Liver (tissue), 9 donors: ENCODE results near the gene SCGB3A2. TPM values are rescaled to one million over a fixed set of nuclear protein-coding genes. Genes with fewer than 3 reads are reported as not detected.

ENCODE experiments used
- DNase-seq: peaks from one replicate; pipeline ENCODE4 v3.0.0-alpha.2; 2017; ENCODE audit warnings: low spot score
- H3K27ac ChIP-seq, 2 donors: one replicate each; pipeline ENCODE4 v1.7.0; 2013; ENCODE audit warnings: inconsistent platforms in 2 of 2, low read length in 2 of 2, control low read depth in 1 of 2, low read depth in 1 of 2, mild to moderate bottlenecking in 1 of 2
- H3K27me3 ChIP-seq, 4 donors: one replicate each; pipeline versions ENCODE4 v1.6.1 to v1.7.0; 2013; ENCODE audit warnings: low read length in 3 of 4, inconsistent platforms in 1 of 4, mild to moderate bottlenecking in 1 of 4, moderate library complexity in 1 of 4; ENCODE audit not compliant: control insufficient read depth in 4 of 4, insufficient read depth in 4 of 4
- H3K36me3 ChIP-seq, 4 donors: one replicate each; pipeline versions ENCODE4 v1.6.1 to v1.7.0; 2013; ENCODE audit warnings: low read length in 3 of 4, mild to moderate bottlenecking in 3 of 4, low read depth in 1 of 4, moderate library complexity in 1 of 4; ENCODE audit not compliant: control insufficient read depth in 4 of 4, insufficient read depth in 3 of 4
- H3K4me1 ChIP-seq, 4 donors: one replicate each; pipeline versions ENCODE4 v1.6.1 to v1.7.0; 2013; ENCODE audit warnings: low read length in 3 of 4, mild to moderate bottlenecking in 3 of 4, moderate library complexity in 1 of 4; ENCODE audit not compliant: control insufficient read depth in 4 of 4, insufficient read depth in 4 of 4
- H3K4me3 ChIP-seq, 3 donors: one replicate each; pipeline versions ENCODE4 v1.6.1 to v1.7.0; 2013; ENCODE audit warnings: low read length in 3 of 3, control low read depth in 1 of 3, low read depth in 1 of 3, mild to moderate bottlenecking in 1 of 3
- H3K9ac ChIP-seq, 2 donors: one replicate each; pipeline ENCODE4 v1.7.0; 2013; ENCODE audit warnings: low read length in 2 of 2, mild to moderate bottlenecking in 2 of 2, moderate library complexity in 2 of 2, control low read depth in 1 of 2, low read depth in 1 of 2
- H3K9me3 ChIP-seq, 4 donors: one replicate each; pipeline versions ENCODE4 v1.6.1 to v1.7.0; 2013; ENCODE audit warnings: low read length in 3 of 4; ENCODE audit not compliant: control insufficient read depth in 4 of 4
- EGR1 ChIP-seq, 2 donors: IDR thresholded peaks; 2 replicates each; pipeline ENCODE4 v1.6.1; 2016 to 2018; ENCODE audit warnings: antibody characterized with exemption in 2 of 2, low read depth in 2 of 2
- FOXA1 ChIP-seq: IDR thresholded peaks from 2 replicates; pipeline ENCODE4 v1.6.1; 2016; ENCODE audit warnings: antibody characterized with exemption
- GABPA ChIP-seq, 2 donors: IDR thresholded peaks in 1 of 2; conservative IDR thresholded peaks in 1 of 2; 2 replicates each; pipeline ENCODE4 v1.6.1; 2016; ENCODE audit warnings: antibody characterized with exemption in 2 of 2, mild to moderate bottlenecking in 1 of 2, moderate library complexity in 1 of 2
- HNF4A ChIP-seq, 2 donors: conservative IDR thresholded peaks; 2 replicates each; pipeline ENCODE4 v1.6.1; 2016; ENCODE audit warnings: antibody characterized with exemption in 2 of 2, mild to moderate bottlenecking in 2 of 2
- HNF4G ChIP-seq: IDR thresholded peaks from 2 replicates; pipeline ENCODE4 v1.6.1; 2016; ENCODE audit warnings: antibody characterized with exemption
- JUND ChIP-seq, 2 donors: IDR thresholded peaks; 2 replicates each; pipeline ENCODE4 v1.6.1; 2016; ENCODE audit warnings: antibody characterized with exemption in 2 of 2
- MAX ChIP-seq: IDR thresholded peaks from 2 replicates; pipeline ENCODE4 v1.6.1; 2016; ENCODE audit warnings: antibody characterized with exemption
- NR2F2 ChIP-seq: IDR thresholded peaks from 2 replicates; pipeline ENCODE4 v1.6.1; 2016; ENCODE audit warnings: antibody characterized with exemption
- RAD21 ChIP-seq, 2 donors: IDR thresholded peaks; 2 replicates each; pipeline ENCODE4 v1.6.1; 2016; ENCODE audit warnings: antibody characterized with exemption in 2 of 2, mild to moderate bottlenecking in 2 of 2
- RXRA ChIP-seq, 2 donors: IDR thresholded peaks; 2 replicates each; pipeline ENCODE4 v1.6.1; 2017 to 2018; ENCODE audit warnings: antibody characterized with exemption in 2 of 2, mild to moderate bottlenecking in 1 of 2
- SP1 ChIP-seq: IDR thresholded peaks from 2 replicates; pipeline ENCODE4 v1.6.1; 2018; ENCODE audit warnings: antibody characterized with exemption, mild to moderate bottlenecking
- TAF1 ChIP-seq: conservative IDR thresholded peaks from 2 replicates; pipeline ENCODE4 v1.6.1; 2016; ENCODE audit warnings: antibody characterized with exemption, mild to moderate bottlenecking
- YY1 ChIP-seq: IDR thresholded peaks from 2 replicates; pipeline ENCODE4 v1.6.1; 2016; ENCODE audit warnings: antibody characterized with exemption, mild to moderate bottlenecking
- ZBTB33 ChIP-seq: IDR thresholded peaks from 2 replicates; pipeline ENCODE4 v1.6.1; 2016; ENCODE audit warnings: antibody characterized with exemption
- WGBS: extraction: QIAGEN DNeasy Blood & Tissue Kit; methylation state at CpG from one replicate; pipeline ENCODE4 v1.1.7; 2013; 5-methylcytosine and 5-hydroxymethylcytosine counted together
- polyA plus RNA-seq, 2 donors: library from polyadenylated mRNA; stranded (reverse) in 1 of 2; unstranded in 1 of 2; fragments of 200-250 nt in 1 of 2; fragments of >200 nt in 1 of 2; fragmentation: Nextera tagmentation in 1 of 2; extraction: Ambion mirVana in 1 of 2; gene quantifications; one replicate each; pipeline versions ENCODE4 v1.2.1 to v1.2.3, GENCODE V29; 2013 to 2015
- total RNA-seq, 2 donors: library from RNA; depleted of rRNA; stranded (reverse); fragments of >200 nt; gene quantifications; one replicate each; pipeline ENCODE4 v1.2.3, GENCODE V29; 2014
- TF ChIP-seq, protein P1 (sequence below): fragments of 150-350 bp; IDR thresholded peaks from 2 replicates; pipeline ENCODE4 v1.5.1; 2017; ENCODE audit warnings: improper control_type of control experiment, low read depth, low read length; ENCODE audit not compliant: missing input control
- TF ChIP-seq, protein P2 (sequence below): IDR thresholded peaks from 2 replicates; pipeline ENCODE4 v1.6.1; 2016; ENCODE audit warnings: antibody characterized with exemption, mild to moderate bottlenecking
- TF ChIP-seq, protein P3 (sequence below): IDR thresholded peaks from 2 replicates; pipeline ENCODE4 v1.6.1; 2016; ENCODE audit warnings: antibody characterized with exemption
- donor health status: healthy.
- donor health status: healthy.
- donor health status: healthy.
- donor health status: healthy.
- donor health status: healthy.

The SCGB3A2 gene
- total and polyA plus RNA-seq, 4 donors: not detected

- WGBS: 86% methylated on average over 8 of the region's 8 CpGs
- no peak within 1 kb of the TSS for H3K9ac ChIP-seq
- H3K27me3 ChIP-seq: no peaks in the 10 kb centered on the region
- no peak within 1 kb of the TSS for H3K4me3 ChIP-seq
- no peak within 1 kb of the TSS for H3K27ac ChIP-seq
- H3K36me3 ChIP-seq: no peaks in the 10 kb centered on the region
- H3K9me3 ChIP-seq: no peaks in the 10 kb centered on the region
- peaks cover 0 to 1% (median 0%) of the 10 kb centered on the region in 4 donors for H3K4me1 ChIP-seq
- no peak for DNase-seq
- no peak for TF ChIP-seq ZBTB33
- TF ChIP-seq GABPA (IDR thresholded peaks at IDR 0.05 in 1 of 2, conservative IDR thresholded peaks at IDR 0.05 in 1 of 2): no peak
- no peak for TF ChIP-seq HNF4A (conservative IDR thresholded peaks at IDR 0.05)
- TF ChIP-seq YY1: no peak
- no peak for TF ChIP-seq RAD21 (IDR thresholded peaks at IDR 0.05)
- no peak for TF ChIP-seq EGR1 (IDR thresholded peaks at IDR 0.05; ENCODE audit: low read depth in 2 of 2)
- TF ChIP-seq, protein P1, sequence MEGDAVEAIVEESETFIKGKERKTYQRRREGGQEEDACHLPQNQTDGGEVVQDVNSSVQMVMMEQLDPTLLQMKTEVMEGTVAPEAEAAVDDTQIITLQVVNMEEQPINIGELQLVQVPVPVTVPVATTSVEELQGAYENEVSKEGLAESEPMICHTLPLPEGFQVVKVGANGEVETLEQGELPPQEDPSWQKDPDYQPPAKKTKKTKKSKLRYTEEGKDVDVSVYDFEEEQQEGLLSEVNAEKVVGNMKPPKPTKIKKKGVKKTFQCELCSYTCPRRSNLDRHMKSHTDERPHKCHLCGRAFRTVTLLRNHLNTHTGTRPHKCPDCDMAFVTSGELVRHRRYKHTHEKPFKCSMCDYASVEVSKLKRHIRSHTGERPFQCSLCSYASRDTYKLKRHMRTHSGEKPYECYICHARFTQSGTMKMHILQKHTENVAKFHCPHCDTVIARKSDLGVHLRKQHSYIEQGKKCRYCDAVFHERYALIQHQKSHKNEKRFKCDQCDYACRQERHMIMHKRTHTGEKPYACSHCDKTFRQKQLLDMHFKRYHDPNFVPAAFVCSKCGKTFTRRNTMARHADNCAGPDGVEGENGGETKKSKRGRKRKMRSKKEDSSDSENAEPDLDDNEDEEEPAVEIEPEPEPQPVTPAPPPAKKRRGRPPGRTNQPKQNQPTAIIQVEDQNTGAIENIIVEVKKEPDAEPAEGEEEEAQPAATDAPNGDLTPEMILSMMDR: no peak
- no peak for TF ChIP-seq NR2F2
- no peak for TF ChIP-seq SP1
- no peak for TF ChIP-seq RXRA (IDR thresholded peaks at IDR 0.05)
- TF ChIP-seq, protein P2, sequence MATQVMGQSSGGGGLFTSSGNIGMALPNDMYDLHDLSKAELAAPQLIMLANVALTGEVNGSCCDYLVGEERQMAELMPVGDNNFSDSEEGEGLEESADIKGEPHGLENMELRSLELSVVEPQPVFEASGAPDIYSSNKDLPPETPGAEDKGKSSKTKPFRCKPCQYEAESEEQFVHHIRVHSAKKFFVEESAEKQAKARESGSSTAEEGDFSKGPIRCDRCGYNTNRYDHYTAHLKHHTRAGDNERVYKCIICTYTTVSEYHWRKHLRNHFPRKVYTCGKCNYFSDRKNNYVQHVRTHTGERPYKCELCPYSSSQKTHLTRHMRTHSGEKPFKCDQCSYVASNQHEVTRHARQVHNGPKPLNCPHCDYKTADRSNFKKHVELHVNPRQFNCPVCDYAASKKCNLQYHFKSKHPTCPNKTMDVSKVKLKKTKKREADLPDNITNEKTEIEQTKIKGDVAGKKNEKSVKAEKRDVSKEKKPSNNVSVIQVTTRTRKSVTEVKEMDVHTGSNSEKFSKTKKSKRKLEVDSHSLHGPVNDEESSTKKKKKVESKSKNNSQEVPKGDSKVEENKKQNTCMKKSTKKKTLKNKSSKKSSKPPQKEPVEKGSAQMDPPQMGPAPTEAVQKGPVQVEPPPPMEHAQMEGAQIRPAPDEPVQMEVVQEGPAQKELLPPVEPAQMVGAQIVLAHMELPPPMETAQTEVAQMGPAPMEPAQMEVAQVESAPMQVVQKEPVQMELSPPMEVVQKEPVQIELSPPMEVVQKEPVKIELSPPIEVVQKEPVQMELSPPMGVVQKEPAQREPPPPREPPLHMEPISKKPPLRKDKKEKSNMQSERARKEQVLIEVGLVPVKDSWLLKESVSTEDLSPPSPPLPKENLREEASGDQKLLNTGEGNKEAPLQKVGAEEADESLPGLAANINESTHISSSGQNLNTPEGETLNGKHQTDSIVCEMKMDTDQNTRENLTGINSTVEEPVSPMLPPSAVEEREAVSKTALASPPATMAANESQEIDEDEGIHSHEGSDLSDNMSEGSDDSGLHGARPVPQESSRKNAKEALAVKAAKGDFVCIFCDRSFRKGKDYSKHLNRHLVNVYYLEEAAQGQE: no peak
- no peak for TF ChIP-seq MAX
- TF ChIP-seq HNF4G: no peak
- TF ChIP-seq TAF1: no peak
- no peak for TF ChIP-seq FOXA1
- no peak for TF ChIP-seq JUND (IDR thresholded peaks at IDR 0.05)
- TF ChIP-seq, protein P3, sequence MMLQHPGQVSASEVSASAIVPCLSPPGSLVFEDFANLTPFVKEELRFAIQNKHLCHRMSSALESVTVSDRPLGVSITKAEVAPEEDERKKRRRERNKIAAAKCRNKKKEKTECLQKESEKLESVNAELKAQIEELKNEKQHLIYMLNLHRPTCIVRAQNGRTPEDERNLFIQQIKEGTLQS: no peak
Measured at GRCh38 chr5:147906326-147907095, 28.0 kb downstream of the SCGB3A2 start, which contains the start of gene C5orf46. C5orf46 (minus strand) TSS chr5:147906538; CDS start chr5:147906501, 37 bp downstream.
